ENCODE data around the gene SF3A2. TPM values are rescaled to one million over a fixed set of nuclear protein-coding genes. Genes with fewer than 3 reads are reported as not detected.

The SF3A2 gene
- total RNA-seq, 1 donor from 2014 or later, result 141 TPM

GRCh38 chr19:2252055-2252796 lies 15.6 kb downstream of the SF3A2 start:
- intact Hi-C loops (cut with micrococcal nuclease), result no loop called here

DNA sequence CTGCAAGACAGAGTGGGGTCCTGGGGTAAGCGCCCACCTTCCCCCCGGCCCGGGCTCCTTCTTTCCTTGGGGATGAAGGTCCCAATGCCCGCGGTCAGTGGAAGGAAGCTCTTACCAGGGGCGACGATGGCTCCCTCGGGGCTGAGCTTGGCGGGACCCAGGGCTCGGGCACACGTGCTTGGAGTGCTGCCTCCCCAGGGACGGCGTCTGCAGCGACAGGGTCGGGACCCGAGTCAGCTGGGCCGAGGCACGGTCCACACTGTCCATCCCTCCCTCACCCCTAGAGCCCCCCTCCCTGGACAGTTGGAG lies 16.1 kb downstream of the SF3A2 start:
- intact Hi-C loops (cut with micrococcal nuclease), result no loop called here

DNA sequence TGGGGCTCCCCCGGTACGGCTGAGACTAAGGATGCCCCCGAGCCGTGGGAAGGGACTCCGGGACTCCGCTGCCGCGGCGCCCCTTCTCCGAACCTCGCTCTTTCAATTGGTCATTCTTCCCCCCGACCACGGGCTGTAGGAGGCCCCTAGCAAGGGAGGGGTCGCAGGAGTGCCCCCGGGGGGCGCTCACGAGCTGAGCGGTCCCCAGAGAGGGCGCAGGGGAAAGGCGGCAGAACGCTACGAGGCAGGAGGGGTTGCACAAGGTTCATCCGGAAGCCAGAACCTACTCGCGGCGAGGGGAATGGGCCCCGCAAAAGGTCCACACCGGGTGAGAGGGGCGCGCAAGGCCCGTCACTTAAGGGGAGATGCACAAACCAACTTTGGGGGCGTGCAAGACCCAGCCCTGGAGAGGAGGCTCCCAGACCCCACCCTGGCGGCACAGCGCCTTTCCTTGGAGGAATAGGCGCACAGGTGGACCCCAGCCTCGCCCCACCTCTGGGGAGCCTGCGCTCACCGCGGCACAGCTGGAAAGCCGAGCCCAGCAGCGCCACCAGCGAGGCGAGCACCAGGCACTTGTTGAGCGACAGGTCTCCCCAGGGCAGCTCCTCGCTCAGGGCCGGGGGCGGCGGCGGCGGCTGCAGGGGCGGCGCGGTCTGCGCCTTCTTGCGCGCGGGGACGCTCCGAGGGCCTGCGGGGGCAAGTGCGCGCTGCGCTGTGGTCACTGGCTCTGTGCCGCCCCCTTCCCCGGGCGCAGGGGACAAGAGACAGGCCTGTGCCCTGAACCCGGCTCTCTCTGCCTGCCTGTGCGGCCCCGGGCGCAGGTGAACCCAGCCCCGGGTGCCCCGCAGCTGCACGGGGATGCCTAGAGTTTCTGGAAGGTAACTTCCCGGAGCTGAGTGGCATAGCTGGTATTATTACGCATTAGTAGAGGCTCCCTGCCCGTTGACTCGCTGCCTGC lies 16.8 kb downstream of the SF3A2 start:
- intact Hi-C loops (cut with micrococcal nuclease), result no loop called here

GRCh38 chr19:2254064-2254872 lies 17.6 kb downstream of the SF3A2 start:
- intact Hi-C loops (cut with micrococcal nuclease), result no loop called here

GRCh38 chr19:2255112-2255845 lies 18.7 kb downstream of the SF3A2 start:
- intact Hi-C loops (cut with micrococcal nuclease), result no loop called here

GRCh38 chr19:2255982-2256685 lies 19.5 kb downstream of the SF3A2 start, which contains the start of gene JSRP1:
TSS of gene JSRP1 (minus strand) at chr19:2256417. CDS start at chr19:2255314, 1,103 bp downstream.
- intact Hi-C loops (cut with micrococcal nuclease), result no loop called here

GRCh38 chr19:2259336-2259735 lies 22.7 kb downstream of the SF3A2 start:
- intact Hi-C loops (cut with micrococcal nuclease), result no loop called here

- intact Hi-C loops (cut with micrococcal nuclease), result loop anchor here (10.0 kb wide), 1 partner anchor 376 kb away; the partner anchor contains the start of gene ABHD17A
Measured at GRCh38 chr19:2260341-2260805, 23.7 kb downstream of the SF3A2 start.

GRCh38 chr19:2261438-2262172 lies 25.0 kb downstream of the SF3A2 start:
- intact Hi-C loops (cut with micrococcal nuclease), result loop anchor here (10.0 kb wide), 1 partner anchor 377 kb away; the partner anchor contains the start of gene ABHD17A

- intact Hi-C loops (cut with micrococcal nuclease), result loop anchor here (10.0 kb wide), 1 partner anchor 382 kb away; the partner anchor contains the start of gene ABHD17A
Measured at GRCh38 chr19:2266183-2266993, 29.8 kb downstream of the SF3A2 start.

GRCh38 chr19:2268480-2268830 lies 31.8 kb downstream of the SF3A2 start:
- intact Hi-C loops (cut with micrococcal nuclease), result loop anchor here (2.0 to 10.0 kb wide), 2 partner anchors 172 to 384 kb away; partner anchors contain the start of genes ABHD17A, IZUMO4 and MOB3A

DNA sequence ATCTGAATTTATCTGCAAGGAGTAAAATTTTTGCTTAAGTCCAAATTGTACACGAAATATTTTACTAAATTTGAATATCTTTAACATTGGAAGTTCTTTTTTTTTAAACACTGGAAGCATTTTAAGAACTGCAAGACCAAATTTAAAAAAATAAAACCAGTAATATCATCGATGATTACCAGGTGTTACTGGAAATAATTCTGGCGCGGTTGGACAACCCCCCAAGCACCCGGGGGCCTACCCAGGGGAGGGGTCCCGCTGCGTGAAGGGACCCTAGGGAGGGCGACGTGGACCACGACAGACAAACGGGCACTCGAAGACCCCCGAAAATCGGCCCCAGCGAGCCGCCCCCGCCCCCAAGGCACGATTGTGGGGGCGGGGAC lies 32.2 kb downstream of the SF3A2 start:
- intact Hi-C loops (cut with micrococcal nuclease), result loop anchor here (1.0 to 10.0 kb wide), 5 partner anchors 11 to 384 kb away; partner anchors contain the start of genes ABHD17A, AP3D1, IZUMO4 and MOB3A

DNA sequence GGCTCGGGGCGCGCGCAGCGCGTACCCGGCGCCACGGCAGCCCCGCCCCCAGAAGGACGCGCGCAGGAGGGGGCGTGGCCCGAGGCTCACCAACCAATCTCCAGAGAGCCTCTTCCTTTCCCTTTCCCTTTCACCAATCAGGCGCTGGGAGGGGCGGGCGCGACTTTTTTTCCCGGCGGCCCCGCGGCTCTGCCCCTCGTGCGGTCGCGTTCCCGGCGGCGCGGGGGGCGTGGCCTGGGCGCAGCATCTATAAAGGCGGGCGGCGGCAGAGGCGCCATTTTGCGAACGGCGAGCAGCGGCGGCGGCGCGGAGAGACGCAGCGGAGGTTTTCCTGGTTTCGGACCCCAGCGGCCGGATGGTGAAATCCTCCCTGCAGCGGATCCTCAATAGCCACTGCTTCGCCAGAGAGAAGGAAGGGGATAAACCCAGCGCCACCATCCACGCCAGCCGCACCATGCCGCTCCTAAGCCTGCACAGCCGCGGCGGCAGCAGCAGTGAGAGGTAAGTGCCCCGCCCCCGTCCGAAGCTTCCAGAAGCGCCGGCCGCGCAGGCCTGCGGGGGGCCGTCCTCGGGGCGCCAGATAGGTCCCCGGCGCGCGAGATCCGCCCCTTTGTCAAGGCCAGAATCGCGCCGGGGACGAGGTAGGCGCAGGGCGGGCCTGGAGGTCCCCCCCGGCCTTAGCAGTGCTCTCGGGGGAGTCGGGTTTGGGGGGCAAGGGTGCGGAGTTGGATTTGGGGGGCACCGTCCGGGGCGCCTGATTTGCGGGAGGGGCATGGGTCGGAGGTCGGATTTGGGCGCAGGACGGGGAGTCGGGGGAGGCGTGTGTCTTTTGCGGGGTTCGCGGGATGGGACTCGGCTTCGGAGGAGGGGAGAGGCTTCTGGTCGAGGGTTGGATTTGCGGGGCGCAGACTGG lies 32.9 kb downstream of the SF3A2 start:
- intact Hi-C loops (cut with micrococcal nuclease), result loop anchor here (1.0 to 10.0 kb wide), 7 partner anchors 11 to 385 kb away; partner anchors contain the start of genes ABHD17A, AP3D1, IZUMO4 and LSM7

- intact Hi-C loops (cut with micrococcal nuclease), result loop anchor here (5.0 to 10.0 kb wide), 2 partner anchors 57 to 345 kb away; partner anchors contain the start of genes LSM7 and SPPL2B
Measured at GRCh38 chr19:2270157-2270422, 33.5 kb downstream of the SF3A2 start.

GRCh38 chr19:2270423-2271233 lies 34.0 kb downstream of the SF3A2 start:
- intact Hi-C loops (cut with micrococcal nuclease), result loop anchor here (5.0 to 10.0 kb wide), 2 partner anchors 57 to 344 kb away; partner anchors contain the start of genes LSM7 and SPPL2B

All from T-helper 1 cell treated with Interleukin-12 subunit alpha and Interleukin-12 subunit beta and Interleukin-4 antibody, amounts not matched to agents 30 ng/mL and 1 ng/mL, for 36 hours (primary cell).